Stimulated activated naive B cell treated with anti-CD40 and anti-IgM and Interleukin-4, amounts not matched to agents 10 μg/mL and 1 μg/mL and 100 μg/mL, for 72 hours (primary cell): ENCODE data around the gene IMPA2.

Experiments
- ATAC-seq, 2 donors: fragments of 150-1000 bp; cut with Tn5 transposase; replicated peaks; 2 replicates each; pipeline ENCODE4 v1.10.0; 2021; ENCODE audit warnings: moderate library complexity in 1 of 2
- DNase-seq: peaks from one replicate; pipeline ENCODE4 v3.0.0; 2021
- H3K27ac Mint-ChIP-seq: one replicate; pipeline ENCODE4 v1.8.0; 2022; ENCODE audit warnings: mild to moderate bottlenecking, mixed read lengths
- H3K27me3 Mint-ChIP-seq, 2 donors: one replicate each; pipeline ENCODE4 v1.8.0; 2022; ENCODE audit warnings: mixed read lengths in 2 of 2
- H3K36me3 Mint-ChIP-seq, 2 donors: one replicate each; pipeline ENCODE4 v1.8.0; 2022; ENCODE audit warnings: mixed read lengths in 2 of 2, mild to moderate bottlenecking in 1 of 2
- H3K4me1 Mint-ChIP-seq, 2 donors: one replicate each; pipeline ENCODE4 v1.8.0; 2022; ENCODE audit warnings: mixed read lengths in 2 of 2, mild to moderate bottlenecking in 1 of 2
- H3K4me3 Mint-ChIP-seq, 2 donors: one replicate each; pipeline ENCODE4 v1.8.0; 2022; ENCODE audit warnings: mild to moderate bottlenecking in 2 of 2, mixed read lengths in 2 of 2, moderate library complexity in 1 of 2
- H3K9me3 Mint-ChIP-seq, 2 donors: one replicate each; pipeline ENCODE4 v1.8.0; 2022; ENCODE audit warnings: mixed read lengths in 2 of 2, mild to moderate bottlenecking in 1 of 2

IMPA2 gene

DNA sequence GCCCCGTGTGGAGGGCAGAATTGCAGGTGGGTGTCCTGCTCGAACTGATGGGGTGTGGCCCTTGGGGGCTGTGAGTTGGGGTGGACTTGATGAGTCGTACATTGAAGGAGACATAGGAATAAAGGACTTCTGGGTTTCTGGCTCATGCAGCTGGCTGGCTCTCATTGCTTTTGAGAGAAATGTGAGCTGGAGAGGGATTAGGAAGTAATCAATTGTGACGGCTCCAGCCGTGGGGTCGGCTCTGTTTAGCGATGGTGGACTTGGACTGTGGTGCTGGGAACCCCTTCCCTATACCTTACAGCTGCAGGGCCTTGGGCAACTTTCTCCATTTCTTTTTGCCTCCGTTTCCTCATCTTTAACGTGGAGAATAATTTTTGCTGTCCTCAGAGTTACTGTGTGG, 9.2 kb downstream of the IMPA2 start:
- no peak for DNase-seq
- no peak for ATAC-seq
- Mint-ChIP-seq H3K27ac (no peak overlapping the region), H3K36me3 (peaks cover 0 to 4% of the 10 kb centered on the region in 2 donors), H3K9me3 (no peaks in the 10 kb centered on the region), H3K4me3 (no peak overlapping the region), H3K27me3 (no peaks in the 10 kb centered on the region), H3K4me1 (peaks cover 9 to 13% of the 10 kb centered on the region in 2 donors)

DNA sequence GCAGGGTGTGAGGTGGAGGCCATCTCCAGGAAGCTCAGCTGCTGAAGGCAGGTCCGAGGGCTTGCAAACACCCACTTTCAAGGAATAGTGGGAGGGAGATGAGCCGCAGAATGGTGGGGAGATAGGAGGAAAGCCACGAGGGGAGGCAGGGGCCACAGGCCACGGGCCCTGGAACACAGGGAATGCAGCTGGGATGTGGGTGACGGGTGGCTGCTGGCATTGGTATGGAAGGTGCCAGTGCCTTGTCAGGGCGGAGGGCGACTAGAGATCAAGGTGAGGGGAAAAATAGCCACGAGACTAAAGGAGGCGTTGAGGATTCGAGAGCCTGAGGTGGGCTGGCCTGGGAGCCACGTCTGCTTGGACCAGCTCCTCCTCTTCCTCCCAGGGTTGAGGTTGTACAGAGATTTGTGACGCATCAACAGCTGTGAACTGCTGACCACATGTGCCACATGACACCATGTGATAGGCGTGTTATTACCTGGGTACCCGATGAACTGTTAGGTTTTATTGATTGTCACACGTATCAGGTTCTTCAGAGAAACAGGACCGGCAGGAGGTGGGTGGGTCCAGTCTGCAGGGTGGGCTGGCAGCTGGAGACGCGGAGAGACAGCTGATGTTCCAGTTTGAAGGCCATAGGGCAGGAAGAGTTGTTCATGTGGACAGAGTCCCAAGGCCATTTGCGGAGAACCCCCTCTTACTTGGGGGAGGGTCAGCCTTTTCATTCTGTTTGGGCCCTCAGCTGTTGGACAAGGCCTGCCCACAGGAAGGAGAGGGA, 9.9 kb downstream of the IMPA2 start:
- no peak overlapping the region for H3K27ac Mint-ChIP-seq
- peaks cover 0 to 4% of the 10 kb centered on the region in 2 donors for H3K36me3 Mint-ChIP-seq
- no peak for ATAC-seq
- H3K4me1 Mint-ChIP-seq: peaks cover 16 to 18% of the 10 kb centered on the region in 2 donors
- no peak overlapping the region for H3K4me3 Mint-ChIP-seq
- DNase-seq: no peak
- H3K27me3 Mint-ChIP-seq: no peaks in the 10 kb centered on the region
- no peaks in the 10 kb centered on the region for H3K9me3 Mint-ChIP-seq

- DNase-seq (no peak), ATAC-seq (no peak)
- no peak overlapping the region for H3K4me3 Mint-ChIP-seq
- peaks cover 0 to 4% of the 10 kb centered on the region in 2 donors for H3K36me3 Mint-ChIP-seq
- H3K4me1 Mint-ChIP-seq: peaks cover 16 to 19% of the 10 kb centered on the region in 2 donors
- no peak overlapping the region for H3K27ac Mint-ChIP-seq
- H3K27me3 Mint-ChIP-seq: no peaks in the 10 kb centered on the region
- no peaks in the 10 kb centered on the region for H3K9me3 Mint-ChIP-seq
Measured at GRCh38 chr18:11992096-11992790, 10.9 kb downstream of the IMPA2 start.

GRCh38 chr18:11993264-11993916, 12.1 kb downstream of the IMPA2 start:
- H3K36me3 Mint-ChIP-seq: peaks cover 0 to 2% of the 10 kb centered on the region in 2 donors
- H3K27me3 Mint-ChIP-seq: no peaks in the 10 kb centered on the region
- no peak overlapping the region for H3K4me3 Mint-ChIP-seq
- no peak for DNase-seq
- H3K9me3 Mint-ChIP-seq: no peaks in the 10 kb centered on the region
- ATAC-seq: no peak
- peaks cover 16 to 18% of the 10 kb centered on the region in 2 donors for H3K4me1 Mint-ChIP-seq
- no peak overlapping the region for H3K27ac Mint-ChIP-seq

GRCh38 chr18:11994336-11994702, 13.0 kb downstream of the IMPA2 start:
- H3K9me3 Mint-ChIP-seq: no peaks in the 10 kb centered on the region
- H3K4me3 Mint-ChIP-seq: no peak overlapping the region
- DNase-seq (no peak), ATAC-seq (no peak)
- no peaks in the 10 kb centered on the region for H3K36me3 Mint-ChIP-seq
- H3K27me3 Mint-ChIP-seq: no peaks in the 10 kb centered on the region
- H3K27ac Mint-ChIP-seq: no peak overlapping the region
- H3K4me1 Mint-ChIP-seq: peaks cover 16 to 17% of the 10 kb centered on the region in 2 donors

DNA sequence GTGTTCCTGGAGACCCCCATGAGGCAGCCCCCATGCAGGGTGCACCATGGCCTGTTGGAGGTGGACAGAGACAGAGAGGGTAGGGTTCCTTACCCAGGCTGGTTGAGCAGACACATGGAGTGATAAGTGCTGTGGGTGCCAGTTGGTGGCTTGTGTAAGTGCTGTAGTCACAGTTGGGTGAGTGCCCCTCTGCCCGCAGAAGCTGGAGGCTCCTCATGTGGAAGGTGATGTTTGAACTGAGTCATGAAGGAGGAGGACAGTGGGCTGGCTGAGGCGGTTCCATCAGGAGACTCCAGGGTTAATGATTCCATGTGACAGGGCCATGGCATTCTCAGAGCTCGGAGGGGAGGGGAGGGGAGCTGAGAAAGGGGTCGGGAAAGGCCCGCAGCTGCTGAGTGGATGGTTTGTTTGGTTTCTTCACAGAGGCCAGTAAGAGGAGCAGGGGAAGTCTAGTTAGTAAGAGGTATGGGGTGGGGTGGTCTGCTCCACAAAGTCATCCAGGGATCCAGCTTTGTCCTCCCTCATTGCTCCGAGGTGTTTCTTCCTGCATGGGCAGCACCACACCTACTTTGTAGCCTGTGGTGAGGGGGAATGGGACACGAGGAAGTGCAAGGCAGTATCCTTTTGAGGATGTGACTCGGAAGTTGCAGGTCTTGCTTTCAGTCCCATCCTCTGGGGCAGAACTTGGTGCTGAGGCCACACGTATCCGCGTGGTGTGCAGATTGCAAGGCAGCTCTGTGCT, 13.6 kb downstream of the IMPA2 start:
- Mint-ChIP-seq H3K4me3 (no peak overlapping the region), H3K27me3 (no peaks in the 10 kb centered on the region), H3K4me1 (peaks cover 16 to 17% of the 10 kb centered on the region in 2 donors), H3K36me3 (no peaks in the 10 kb centered on the region), H3K27ac (no peak overlapping the region), H3K9me3 (no peaks in the 10 kb centered on the region)
- no peak for DNase-seq
- ATAC-seq: no peak

DNA sequence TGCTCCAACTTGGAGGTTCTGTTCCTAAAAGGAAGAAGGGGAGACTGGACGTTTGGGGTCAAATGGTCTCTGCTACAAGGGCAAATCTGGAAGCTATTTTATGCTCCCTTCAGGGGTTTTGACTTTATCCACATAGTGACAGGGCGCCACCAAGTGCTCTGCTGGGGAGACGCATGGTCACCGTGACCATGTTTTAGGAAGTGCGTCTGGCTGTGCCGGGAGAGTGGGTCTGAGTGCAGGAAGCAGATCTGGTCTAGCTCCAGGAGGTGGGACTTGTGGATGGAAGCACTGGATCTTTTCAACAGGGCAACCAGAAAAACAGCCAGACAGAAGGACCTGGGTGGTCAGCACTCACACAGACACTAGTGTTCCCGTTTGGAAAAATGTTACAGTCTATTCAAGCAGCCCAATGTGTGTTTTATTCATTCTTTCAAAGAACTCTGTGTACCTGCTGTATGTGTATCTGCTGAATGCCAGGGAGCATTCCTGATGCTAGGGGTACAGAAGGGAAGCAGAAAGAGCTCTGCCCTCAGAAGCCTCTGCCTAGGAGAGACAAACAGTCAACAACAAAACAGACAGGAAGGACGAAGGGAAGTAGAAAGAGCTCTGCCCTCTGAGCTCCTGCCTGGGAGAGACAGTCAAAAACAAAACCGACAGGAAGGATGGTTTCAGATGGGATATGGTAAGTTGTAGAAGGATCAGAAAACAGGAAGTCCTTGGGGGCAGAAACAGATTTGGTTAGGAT, 14.3 kb downstream of the IMPA2 start:
- H3K4me3 Mint-ChIP-seq: peak overlapping the region; percentile 73 to 74

GRCh38 chr18:11996190-11996754, 15.0 kb downstream of the IMPA2 start:
- DNase-seq (no peak), ATAC-seq (no peak)
- Mint-ChIP-seq H3K9me3 (no peaks in the 10 kb centered on the region), H3K27ac (no peak overlapping the region), H3K4me3 (no peak overlapping the region), H3K36me3 (peaks cover 0 to 1% of the 10 kb centered on the region in 2 donors), H3K27me3 (no peaks in the 10 kb centered on the region), H3K4me1 (peaks cover 14 to 16% of the 10 kb centered on the region in 2 donors)

More for the DNA sequence above, 14.3 kb downstream of the IMPA2 start:
- ATAC-seq (peak; percentile 94 to 96), DNase-seq (peak; percentile 32)
- no peaks in the 10 kb centered on the region for H3K27me3 Mint-ChIP-seq
- H3K9me3 Mint-ChIP-seq: no peaks in the 10 kb centered on the region
- peak overlapping the region; percentile 32 for H3K27ac Mint-ChIP-seq
- peaks cover 16 to 17% of the 10 kb centered on the region in 2 donors for H3K4me1 Mint-ChIP-seq
- H3K36me3 Mint-ChIP-seq: no peaks in the 10 kb centered on the region

DNA sequence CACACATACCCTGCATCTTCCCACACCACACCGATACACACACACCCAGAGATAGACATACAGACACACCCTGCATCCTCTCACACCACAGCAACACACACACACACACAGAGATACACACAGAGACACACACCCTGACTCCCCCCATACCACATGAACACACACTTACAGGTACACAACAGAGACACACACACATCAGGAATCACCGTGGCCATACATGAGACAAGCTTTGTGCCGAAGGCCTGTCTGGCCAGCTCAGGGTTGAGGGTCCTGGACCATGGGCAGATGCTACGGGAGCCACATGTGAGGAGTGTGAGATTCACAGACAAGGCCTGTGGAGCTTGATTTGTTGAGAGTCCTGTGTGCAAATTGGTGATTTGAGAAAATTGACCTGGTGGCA, 15.6 kb downstream of the IMPA2 start:
- Mint-ChIP-seq H3K4me3 (no peak overlapping the region), H3K27ac (no peak overlapping the region), H3K9me3 (no peaks in the 10 kb centered on the region), H3K4me1 (peaks cover 14 to 16% of the 10 kb centered on the region in 2 donors), H3K36me3 (peaks cover 0 to 4% of the 10 kb centered on the region in 2 donors), H3K27me3 (no peaks in the 10 kb centered on the region)
- DNase-seq (no peak), ATAC-seq (no peak)

GRCh38 chr18:11997466-11997865, 16.2 kb downstream of the IMPA2 start:
- Mint-ChIP-seq H3K9me3 (no peaks in the 10 kb centered on the region), H3K4me1 (peaks cover 14 to 16% of the 10 kb centered on the region in 2 donors), H3K27me3 (no peaks in the 10 kb centered on the region), H3K4me3 (no peak overlapping the region), H3K27ac (no peak overlapping the region), H3K36me3 (peaks cover 0 to 4% of the 10 kb centered on the region in 2 donors)
- ATAC-seq (no peak), DNase-seq (no peak)

GRCh38 chr18:11998193-11998592, 16.9 kb downstream of the IMPA2 start:
- no peaks in the 10 kb centered on the region for H3K9me3 Mint-ChIP-seq
- peaks cover 0 to 4% of the 10 kb centered on the region in 2 donors for H3K36me3 Mint-ChIP-seq
- H3K27ac Mint-ChIP-seq: no peak overlapping the region
- ATAC-seq (no peak), DNase-seq (no peak)
- H3K4me1 Mint-ChIP-seq: peaks cover 14 to 16% of the 10 kb centered on the region in 2 donors
- no peak overlapping the region for H3K4me3 Mint-ChIP-seq
- H3K27me3 Mint-ChIP-seq: no peaks in the 10 kb centered on the region

DNA sequence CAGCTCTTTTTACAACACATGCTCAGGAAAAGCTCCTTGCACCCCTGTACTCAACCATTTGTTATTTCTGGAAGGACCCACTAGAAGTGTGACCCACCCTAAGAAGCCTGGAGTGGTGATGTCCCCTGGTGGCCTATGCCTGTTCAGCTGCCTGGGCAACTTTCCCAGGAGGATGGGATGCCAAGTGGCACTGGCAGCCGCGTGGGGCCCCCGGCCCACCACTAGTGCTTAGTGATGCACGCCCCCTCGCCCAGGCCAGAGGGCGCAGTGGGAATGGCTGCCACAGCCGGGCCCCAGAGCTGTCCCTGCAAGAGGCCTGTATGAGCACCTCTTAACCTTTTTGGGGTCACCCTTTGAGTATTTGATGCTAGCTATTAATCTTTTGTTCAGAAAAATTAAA, 18.1 kb downstream of the IMPA2 start:
- ATAC-seq (no peak), DNase-seq (no peak)
- H3K4me1 Mint-ChIP-seq: peaks cover 14 to 16% of the 10 kb centered on the region in 2 donors
- H3K27me3 Mint-ChIP-seq: no peaks in the 10 kb centered on the region
- no peaks in the 10 kb centered on the region for H3K9me3 Mint-ChIP-seq
- H3K4me3 Mint-ChIP-seq: no peak overlapping the region
- peaks cover 0 to 4% of the 10 kb centered on the region in 2 donors for H3K36me3 Mint-ChIP-seq
- H3K27ac Mint-ChIP-seq: no peak overlapping the region

DNA sequence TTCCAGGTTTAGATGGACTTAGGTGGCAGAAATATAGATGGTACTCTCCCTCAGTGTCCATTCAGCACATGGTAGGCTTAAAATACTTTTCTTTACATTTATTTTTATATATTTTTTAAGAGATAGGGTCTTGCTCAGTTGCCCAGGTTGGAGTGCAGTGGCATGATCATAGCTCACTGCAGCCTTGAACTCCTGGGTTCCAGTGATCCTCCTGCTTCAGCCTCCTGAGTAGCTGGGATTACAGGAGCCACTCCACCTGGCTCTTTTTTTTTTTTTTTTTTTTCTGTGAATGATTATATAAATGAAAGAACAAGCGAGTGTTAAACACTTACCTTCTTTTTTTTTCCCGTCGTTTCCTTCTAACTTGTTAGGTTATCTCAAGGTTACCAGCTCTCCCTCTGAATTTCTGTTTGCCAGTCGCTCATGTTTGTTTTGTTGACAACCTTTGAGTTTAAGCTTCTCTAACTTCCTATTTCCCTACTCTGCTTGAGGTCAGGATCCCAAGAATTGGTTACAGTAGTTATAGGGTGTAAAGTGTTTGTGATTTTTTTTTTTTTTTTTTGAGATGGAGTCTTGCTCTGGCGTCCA, 18.9 kb downstream of the IMPA2 start:
- DNase-seq: no peak
- H3K4me1 Mint-ChIP-seq: peaks cover 14 to 15% of the 10 kb centered on the region in 2 donors
- ATAC-seq: no peak
- no peak overlapping the region for H3K27ac Mint-ChIP-seq
- H3K36me3 Mint-ChIP-seq: peaks cover 0 to 4% of the 10 kb centered on the region in 2 donors
- H3K4me3 Mint-ChIP-seq: no peak overlapping the region
- no peaks in the 10 kb centered on the region for H3K27me3 Mint-ChIP-seq
- H3K9me3 Mint-ChIP-seq: no peaks in the 10 kb centered on the region
